ENCODE data around the gene GALNT7. TPM values are rescaled to one million over a fixed set of nuclear protein-coding genes. Genes with fewer than 3 reads are reported as not detected.

Gene GALNT7
- total and polyA plus RNA-seq, 4 donors: 0.65 to 13.0 (median 2.1) TPM

DNA sequence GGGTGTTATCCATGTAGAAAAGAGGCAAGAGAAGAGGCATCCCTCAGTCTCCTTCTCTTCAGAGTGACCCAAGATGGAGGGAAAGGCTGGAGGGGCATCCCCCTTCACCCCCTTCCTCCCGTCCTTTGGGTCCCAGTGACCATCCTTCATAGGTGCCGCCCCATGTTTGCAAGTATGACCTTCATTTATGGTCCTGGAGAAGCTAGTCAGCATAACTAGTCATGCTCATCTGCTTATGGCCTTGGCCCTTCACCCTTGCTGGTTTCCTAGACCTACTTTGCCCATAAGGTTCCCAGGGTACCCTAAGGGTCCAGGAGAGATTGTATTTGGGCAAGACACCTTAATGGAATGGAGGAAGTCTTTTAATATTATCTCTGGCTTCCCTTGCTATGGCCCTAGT is 118.9 kb downstream of the GALNT7 start (continued):
- TF ChIP-seq, protein P1, sequence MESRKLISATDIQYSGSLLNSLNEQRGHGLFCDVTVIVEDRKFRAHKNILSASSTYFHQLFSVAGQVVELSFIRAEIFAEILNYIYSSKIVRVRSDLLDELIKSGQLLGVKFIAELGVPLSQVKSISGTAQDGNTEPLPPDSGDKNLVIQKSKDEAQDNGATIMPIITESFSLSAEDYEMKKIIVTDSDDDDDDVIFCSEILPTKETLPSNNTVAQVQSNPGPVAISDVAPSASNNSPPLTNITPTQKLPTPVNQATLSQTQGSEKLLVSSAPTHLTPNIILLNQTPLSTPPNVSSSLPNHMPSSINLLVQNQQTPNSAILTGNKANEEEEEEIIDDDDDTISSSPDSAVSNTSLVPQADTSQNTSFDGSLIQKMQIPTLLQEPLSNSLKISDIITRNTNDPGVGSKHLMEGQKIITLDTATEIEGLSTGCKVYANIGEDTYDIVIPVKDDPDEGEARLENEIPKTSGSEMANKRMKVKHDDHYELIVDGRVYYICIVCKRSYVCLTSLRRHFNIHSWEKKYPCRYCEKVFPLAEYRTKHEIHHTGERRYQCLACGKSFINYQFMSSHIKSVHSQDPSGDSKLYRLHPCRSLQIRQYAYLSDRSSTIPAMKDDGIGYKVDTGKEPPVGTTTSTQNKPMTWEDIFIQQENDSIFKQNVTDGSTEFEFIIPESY (IDR thresholded peaks at IDR 0.05): no peak
- TF ChIP-seq JUND (IDR thresholded peaks at IDR 0.05) (no peak), FOXA1 (IDR thresholded peaks at IDR 0.05) (no peak), NR2F2 (IDR thresholded peaks at IDR 0.05) (no peak)

DNA sequence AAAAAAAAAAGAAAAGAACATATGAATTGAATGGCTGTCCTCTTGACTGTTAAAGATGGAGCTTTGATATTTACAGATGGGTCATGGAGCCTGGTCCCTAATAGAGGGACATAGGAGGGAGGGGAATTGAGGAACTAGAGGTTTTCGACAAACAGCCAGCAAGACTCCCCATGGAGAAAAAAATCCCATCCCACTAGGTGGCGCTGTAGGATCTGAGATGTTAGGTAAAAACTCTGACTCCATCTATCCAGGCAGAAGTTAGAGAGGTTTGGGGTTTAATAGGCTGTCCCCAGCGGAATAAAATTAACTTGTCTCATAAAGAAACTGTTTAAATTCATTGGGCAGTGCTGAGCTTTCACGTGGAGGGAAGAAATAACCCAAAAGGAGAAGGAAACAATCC is 119.7 kb downstream of the GALNT7 start:
- Histone ChIP-seq H3K4me3 (ENCODE audit: low read depth in 1 of 3, low read length in 3 of 3) (no peak overlapping the region), H3K27me3 (ENCODE audit: control insufficient read depth in 4 of 4, insufficient read depth in 4 of 4, low read length in 3 of 4) (no peaks in the 10 kb centered on the region), H3K9me3 (ENCODE audit: control insufficient read depth in 4 of 4, low read length in 3 of 4) (peaks cover 4 to 33% (median 12%) of the 10 kb centered on the region in 4 donors), H3K36me3 (ENCODE audit: control insufficient read depth in 4 of 4, insufficient read depth in 3 of 4, low read depth in 1 of 4, low read length in 3 of 4) (no peaks in the 10 kb centered on the region), H3K27ac (ENCODE audit: low read depth in 1 of 2, low read length in 2 of 2) (no peak overlapping the region), H3K9ac (ENCODE audit: low read depth in 1 of 2, low read length in 2 of 2) (no peak overlapping the region), H3K4me1 (ENCODE audit: control insufficient read depth in 4 of 4, insufficient read depth in 4 of 4, low read length in 3 of 4) (no peaks in the 10 kb centered on the region)
- 66% methylated on average over 4 of the region's 4 CpGs for WGBS
- peak; percentile 52 to 73 for TF ChIP-seq RAD21 (IDR thresholded peaks at IDR 0.05)
- TF ChIP-seq, protein P2, sequence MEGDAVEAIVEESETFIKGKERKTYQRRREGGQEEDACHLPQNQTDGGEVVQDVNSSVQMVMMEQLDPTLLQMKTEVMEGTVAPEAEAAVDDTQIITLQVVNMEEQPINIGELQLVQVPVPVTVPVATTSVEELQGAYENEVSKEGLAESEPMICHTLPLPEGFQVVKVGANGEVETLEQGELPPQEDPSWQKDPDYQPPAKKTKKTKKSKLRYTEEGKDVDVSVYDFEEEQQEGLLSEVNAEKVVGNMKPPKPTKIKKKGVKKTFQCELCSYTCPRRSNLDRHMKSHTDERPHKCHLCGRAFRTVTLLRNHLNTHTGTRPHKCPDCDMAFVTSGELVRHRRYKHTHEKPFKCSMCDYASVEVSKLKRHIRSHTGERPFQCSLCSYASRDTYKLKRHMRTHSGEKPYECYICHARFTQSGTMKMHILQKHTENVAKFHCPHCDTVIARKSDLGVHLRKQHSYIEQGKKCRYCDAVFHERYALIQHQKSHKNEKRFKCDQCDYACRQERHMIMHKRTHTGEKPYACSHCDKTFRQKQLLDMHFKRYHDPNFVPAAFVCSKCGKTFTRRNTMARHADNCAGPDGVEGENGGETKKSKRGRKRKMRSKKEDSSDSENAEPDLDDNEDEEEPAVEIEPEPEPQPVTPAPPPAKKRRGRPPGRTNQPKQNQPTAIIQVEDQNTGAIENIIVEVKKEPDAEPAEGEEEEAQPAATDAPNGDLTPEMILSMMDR (IDR thresholded peaks at IDR 0.05; ENCODE audit: low read depth, low read length, missing input control): peak; percentile 33
- TF ChIP-seq, protein P1 (IDR thresholded peaks at IDR 0.05): no peak
- peak; percentile 88 for DNase-seq (ENCODE audit: low spot score)

DNA sequence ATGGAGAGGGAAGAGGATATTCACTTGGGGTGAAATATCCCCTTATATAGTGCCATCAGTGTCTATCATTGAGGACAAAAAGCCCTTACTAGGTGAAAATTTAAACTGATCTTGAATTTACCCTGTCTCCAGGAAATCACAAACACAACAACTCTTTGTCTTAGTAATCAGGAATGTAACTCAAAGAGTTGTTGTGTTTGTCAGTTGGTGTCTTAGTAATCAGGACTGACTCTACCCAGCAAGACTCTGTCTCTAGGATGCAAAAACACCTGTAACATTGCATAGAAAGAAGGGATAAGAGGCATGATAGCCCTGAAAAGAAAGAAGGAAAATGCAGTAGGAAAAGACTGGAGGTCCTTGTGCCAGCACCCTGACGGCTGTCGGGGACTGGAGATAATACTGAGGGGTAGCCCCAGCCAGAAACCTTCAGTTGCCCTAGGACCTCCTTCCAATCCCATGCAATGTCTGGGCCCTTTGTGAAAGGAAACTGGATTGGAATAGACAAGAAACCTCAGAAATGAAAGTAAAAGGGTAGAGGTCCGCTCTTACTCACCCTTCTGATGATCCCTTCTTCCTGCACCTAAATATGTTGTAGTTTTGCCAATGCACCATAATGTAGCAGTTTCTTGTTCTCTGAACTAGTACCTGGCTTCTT is 120.2 kb downstream of the GALNT7 start:
- no peak overlapping the region for H3K9ac ChIP-seq (ENCODE audit: low read depth in 1 of 2, low read length in 2 of 2)
- peaks cover 4 to 31% (median 12%) of the 10 kb centered on the region in 4 donors for H3K9me3 ChIP-seq (ENCODE audit: control insufficient read depth in 4 of 4, low read length in 3 of 4)
- no peak overlapping the region for H3K27ac ChIP-seq (ENCODE audit: low read depth in 1 of 2, low read length in 2 of 2)
- 80% methylated on average over 3 of the region's 3 CpGs for WGBS
- DNase-seq (ENCODE audit: low spot score): no peak
- no peaks in the 10 kb centered on the region for H3K36me3 ChIP-seq (ENCODE audit: control insufficient read depth in 4 of 4, insufficient read depth in 3 of 4, low read depth in 1 of 4, low read length in 3 of 4)
- no peak for TF ChIP-seq HNF4G (IDR thresholded peaks at IDR 0.05)
- no peak for TF ChIP-seq EGR1 (IDR thresholded peaks at IDR 0.05; ENCODE audit: low read depth in 2 of 2)
- TF ChIP-seq JUND (IDR thresholded peaks at IDR 0.05): no peak
- TF ChIP-seq, protein P2 (IDR thresholded peaks at IDR 0.05; ENCODE audit: low read depth, low read length, missing input control): no peak
- no peak for TF ChIP-seq RXRA (IDR thresholded peaks at IDR 0.05)
- no peak for TF ChIP-seq FOXA1 (IDR thresholded peaks at IDR 0.05)
- TF ChIP-seq TAF1 (conservative IDR thresholded peaks at IDR 0.05): no peak
- no peak for TF ChIP-seq NR2F2 (IDR thresholded peaks at IDR 0.05)
- no peak for TF ChIP-seq SP1 (IDR thresholded peaks at IDR 0.05)
- no peak for TF ChIP-seq FOXA2 (IDR thresholded peaks at IDR 0.05)
- no peak for TF ChIP-seq GABPA (IDR thresholded peaks at IDR 0.05 in 1 of 2, conservative IDR thresholded peaks at IDR 0.05 in 1 of 2)
- TF ChIP-seq RAD21 (IDR thresholded peaks at IDR 0.05): no peak
- TF ChIP-seq, protein P3, sequence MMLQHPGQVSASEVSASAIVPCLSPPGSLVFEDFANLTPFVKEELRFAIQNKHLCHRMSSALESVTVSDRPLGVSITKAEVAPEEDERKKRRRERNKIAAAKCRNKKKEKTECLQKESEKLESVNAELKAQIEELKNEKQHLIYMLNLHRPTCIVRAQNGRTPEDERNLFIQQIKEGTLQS (IDR thresholded peaks at IDR 0.05): no peak
- no peak for TF ChIP-seq YY1 (IDR thresholded peaks at IDR 0.05)
- TF ChIP-seq HNF4A (conservative IDR thresholded peaks at IDR 0.05): no peak
- TF ChIP-seq, protein P4, sequence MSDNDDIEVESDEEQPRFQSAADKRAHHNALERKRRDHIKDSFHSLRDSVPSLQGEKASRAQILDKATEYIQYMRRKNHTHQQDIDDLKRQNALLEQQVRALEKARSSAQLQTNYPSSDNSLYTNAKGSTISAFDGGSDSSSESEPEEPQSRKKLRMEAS (IDR thresholded peaks at IDR 0.05): no peak
- H3K4me3 ChIP-seq (ENCODE audit: low read depth in 1 of 3, low read length in 3 of 3): no peak overlapping the region
- no peaks in the 10 kb centered on the region for H3K4me1 ChIP-seq (ENCODE audit: control insufficient read depth in 4 of 4, insufficient read depth in 4 of 4, low read length in 3 of 4)
- no peaks in the 10 kb centered on the region for H3K27me3 ChIP-seq (ENCODE audit: control insufficient read depth in 4 of 4, insufficient read depth in 4 of 4, low read length in 3 of 4)
